ENCODE data around the gene PTMA. TPM values are rescaled to one million over a fixed set of nuclear protein-coding genes. Genes with fewer than 3 reads are reported as not detected.
"Not testable (repeated sequence)": the region's sequence is repeated elsewhere in the genome, so short reads cannot be mapped to it uniquely, and the experiment has no call there.

The PTMA gene, protein sequence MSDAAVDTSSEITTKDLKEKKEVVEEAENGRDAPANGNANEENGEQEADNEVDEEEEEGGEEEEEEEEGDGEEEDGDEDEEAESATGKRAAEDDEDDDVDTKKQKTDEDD
- 1,000 to 10,000 TPM; 1,300 to 1,326 TPM for total RNA-seq

DNA sequence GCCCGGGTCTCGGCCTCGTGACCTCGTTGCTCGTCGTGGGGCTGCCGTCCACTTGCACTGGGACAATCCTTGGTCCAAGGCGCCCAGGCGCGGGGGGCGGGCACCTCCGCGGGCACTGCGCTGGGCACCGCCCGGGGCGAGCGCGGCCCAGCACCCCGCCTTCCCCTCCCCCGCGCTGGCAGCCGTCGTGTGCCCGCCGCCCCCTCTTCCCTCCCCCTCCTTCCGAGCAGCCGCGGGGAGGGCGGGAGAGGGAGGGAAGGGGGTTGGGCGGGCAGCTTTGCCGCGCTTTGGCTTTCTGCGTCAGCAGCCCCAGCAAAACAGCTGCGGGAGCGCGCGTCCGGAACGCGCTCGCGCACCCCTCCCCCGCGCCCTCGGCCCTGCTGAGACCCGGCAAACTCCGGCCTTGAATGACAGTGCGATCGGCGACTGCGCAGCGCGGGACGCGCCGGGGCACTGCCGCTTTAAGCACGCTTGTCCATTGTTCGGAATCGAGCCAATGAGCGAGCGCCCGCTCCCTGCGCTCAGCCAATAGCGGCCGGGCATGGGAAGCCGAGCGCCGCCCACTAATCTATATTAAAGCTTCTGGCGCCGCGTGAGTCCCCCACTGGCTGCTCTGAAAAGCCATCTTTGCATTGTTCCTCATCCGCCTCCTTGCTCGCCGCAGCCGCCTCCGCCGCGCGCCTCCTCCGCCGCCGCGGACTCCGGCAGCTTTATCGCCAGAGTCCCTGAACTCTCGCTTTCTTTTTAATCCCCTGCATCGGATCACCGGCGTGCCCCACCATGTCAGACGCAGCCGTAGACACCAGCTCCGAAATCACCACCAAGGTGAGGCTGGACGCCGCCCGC is at the start of gene PTMA:
PTMA (plus strand) TSS at position 599 of the 846 bp plus-strand sequence; CDS start at position 781, 182 bp downstream.
- peak within 1 kb of the TSS; percentile 100 for H3K27ac Mint-ChIP-seq
- H3K36me3 Mint-ChIP-seq (ENCODE audit: low read depth), result peaks cover 47% of the 10 kb centered on the region
- POLR2A ChIA-PET, result interaction anchor here (0.6 to 6.3 kb wide), 31 partner anchors 8 to 607 kb away, joined by 3 to 141 read pairs (median 5); partner anchors contain the start of genes NCL and PDE6D
- DNase-seq, result peak; percentile 100
- CTCF ChIA-PET, result interaction anchor here (1.0 to 12.1 kb wide), 6 partner anchors 9 to 96 kb away, joined by 3 to 125 read pairs (median 13); no protein-coding TSS in a partner anchor
- no peaks in the 10 kb centered on the region for H3K27me3 Mint-ChIP-seq
- H3K9me3 Mint-ChIP-seq, result no peaks in the 10 kb centered on the region
- H3K4me1 Mint-ChIP-seq, result peaks cover 29% of the 10 kb centered on the region
- H3K4me3 Mint-ChIP-seq, result peak within 1 kb of the TSS; percentile 99

GRCh38 chr2:231660073-231660472 is 48.3 kb upstream of the PTMA start:
- not testable (repeated sequence) for DNase-seq; H3K27ac Mint-ChIP-seq; H3K36me3 Mint-ChIP-seq (ENCODE audit: low read depth); H3K27me3 Mint-ChIP-seq; H3K9me3 Mint-ChIP-seq; H3K4me3 Mint-ChIP-seq
- POLR2A ChIA-PET, result interaction anchor here (2.1 to 8.2 kb wide), 4 partner anchors 46 to 196 kb away, joined by 9 to 37 read pairs (median 22); partner anchors contain the start of genes NCL and PTMA
- CTCF ChIA-PET, result interaction anchor here (1.2 to 14.0 kb wide), 4 partner anchors 15 to 54 kb away, joined by 3 to 116 read pairs (median 15); no protein-coding TSS in a partner anchor
- peaks cover 25% of the 10 kb centered on the region for H3K4me1 Mint-ChIP-seq

GRCh38 chr2:231660860-231661259 is 47.5 kb upstream of the PTMA start:
- Mint-ChIP-seq H3K36me3 (ENCODE audit: low read depth) (peaks cover 10% of the 10 kb centered on the region), H3K9me3 (peaks cover 5% of the 10 kb centered on the region), H3K27me3 (no peaks in the 10 kb centered on the region), H3K4me3 (peak overlapping the region; percentile 27), H3K4me1 (peaks cover 28% of the 10 kb centered on the region), H3K27ac (peak overlapping the region; percentile 16)
- no peak for DNase-seq
- ChIA-PET CTCF (interaction anchor here (1.1 to 14.0 kb wide), 7 partner anchors 12 to 53 kb away, joined by 3 to 116 read pairs (median 4); no protein-coding TSS in a partner anchor), POLR2A (interaction anchor here (1.0 to 8.2 kb wide), 6 partner anchors 15 to 197 kb away, joined by 3 to 37 read pairs (median 20); partner anchors contain the start of genes NCL and PTMA)

DNA sequence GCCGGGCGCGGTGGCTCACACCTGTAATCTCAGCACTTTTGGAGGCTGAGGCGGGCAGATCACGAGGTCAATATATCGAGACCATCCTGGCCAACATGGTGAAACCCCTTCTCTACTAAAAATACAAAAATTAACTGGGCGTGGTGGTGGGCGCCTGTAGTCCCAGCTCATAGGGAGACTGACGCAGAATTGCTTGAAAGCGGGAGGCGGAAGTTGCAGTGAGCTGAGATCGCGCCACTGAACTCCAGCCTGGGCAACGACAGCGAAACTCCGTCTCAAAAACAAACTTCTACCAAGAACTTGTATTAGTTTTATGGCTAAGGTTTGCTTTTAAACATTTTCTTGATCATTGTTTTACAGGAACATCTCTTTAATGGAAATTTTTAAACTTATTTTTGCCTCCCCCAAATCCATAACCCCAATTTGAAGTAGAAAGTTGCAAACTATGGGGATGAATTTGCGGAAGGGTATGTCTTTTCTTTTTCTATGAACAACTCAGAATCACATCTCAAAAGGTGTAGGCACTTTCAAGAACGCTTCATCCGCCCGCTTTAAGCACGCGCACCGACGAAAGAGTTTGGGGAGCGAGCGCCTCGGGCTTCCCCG is 46.8 kb upstream of the PTMA start:
- CTCF ChIA-PET, result interaction anchor here (1.1 to 14.0 kb wide), 6 partner anchors 13 to 53 kb away, joined by 3 to 116 read pairs (median 10); no protein-coding TSS in a partner anchor
- DNase-seq, result no peak
- H3K36me3 Mint-ChIP-seq (ENCODE audit: low read depth), result peaks cover 10% of the 10 kb centered on the region
- H3K9me3 Mint-ChIP-seq, result peaks cover 5% of the 10 kb centered on the region
- H3K4me3 Mint-ChIP-seq, result peak overlapping the region; percentile 73
- H3K4me1 Mint-ChIP-seq, result peaks cover 30% of the 10 kb centered on the region
- POLR2A ChIA-PET, result interaction anchor here (0.6 to 8.2 kb wide), 14 partner anchors 14 to 198 kb away, joined by 3 to 37 read pairs (median 4); partner anchors contain the start of genes NCL and PTMA
- peak overlapping the region; percentile 90 for H3K27ac Mint-ChIP-seq
- H3K27me3 Mint-ChIP-seq, result no peaks in the 10 kb centered on the region

DNA sequence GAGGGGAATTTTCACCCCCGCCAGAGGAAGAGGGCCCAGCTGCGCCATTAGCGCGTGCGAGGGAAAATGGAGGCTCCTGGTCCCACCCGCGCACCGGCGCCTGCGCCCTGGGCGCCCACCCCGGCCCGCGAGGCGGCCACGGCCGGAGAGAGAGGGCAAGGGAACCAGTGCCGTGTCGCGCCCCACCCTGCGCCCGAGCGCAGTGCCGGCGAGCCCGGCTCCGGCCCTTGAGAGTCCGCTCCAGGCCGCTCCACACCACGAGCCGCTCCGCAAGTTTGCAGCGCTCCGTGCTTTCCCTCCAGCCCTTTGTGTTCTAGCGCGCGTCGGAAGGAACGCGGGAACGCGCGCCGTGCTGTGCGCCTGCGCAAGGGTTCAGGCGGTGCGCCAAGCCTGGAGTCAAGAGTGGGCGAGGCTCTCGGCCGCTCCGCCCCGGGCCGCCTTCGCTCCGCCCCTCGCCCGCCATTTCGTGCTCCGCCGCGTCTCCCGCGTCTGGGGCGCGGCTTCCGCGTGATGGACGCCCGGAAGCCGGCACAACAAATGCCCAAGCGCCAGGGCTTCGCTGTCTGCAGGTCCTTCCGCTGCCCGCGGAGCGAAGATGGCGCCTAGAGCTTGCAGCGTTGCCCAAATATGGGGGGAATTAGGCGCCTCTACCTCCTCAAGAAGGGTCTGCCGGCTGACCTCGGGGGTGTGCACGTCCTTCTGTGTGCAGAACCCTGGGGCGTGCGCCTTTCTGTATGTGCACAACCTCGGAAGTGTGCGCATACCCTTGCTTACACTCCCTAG is 46.1 kb upstream of the PTMA start:
- peak overlapping the region; percentile 73 for H3K4me3 Mint-ChIP-seq
- ChIA-PET POLR2A (interaction anchor here (0.6 to 8.2 kb wide), 14 partner anchors 13 to 198 kb away, joined by 3 to 37 read pairs (median 4); partner anchors contain the start of genes NCL and PTMA), CTCF (interaction anchor here (1.1 to 14.0 kb wide), 6 partner anchors 13 to 52 kb away, joined by 3 to 116 read pairs (median 10); no protein-coding TSS in a partner anchor)
- DNase-seq, result peak; percentile 98
- H3K27ac Mint-ChIP-seq, result peak overlapping the region; percentile 90
- H3K36me3 Mint-ChIP-seq (ENCODE audit: low read depth), result peaks cover 10% of the 10 kb centered on the region
- H3K4me1 Mint-ChIP-seq, result peaks cover 31% of the 10 kb centered on the region
- H3K27me3 Mint-ChIP-seq, result no peaks in the 10 kb centered on the region
- peaks cover 5% of the 10 kb centered on the region for H3K9me3 Mint-ChIP-seq

- DNase-seq, result no peak
- H3K27ac Mint-ChIP-seq, result peak overlapping the region; percentile 90
- POLR2A ChIA-PET, result interaction anchor here (0.9 to 8.2 kb wide), 11 partner anchors 9 to 199 kb away, joined by 3 to 37 read pairs (median 5); partner anchors contain the start of genes NCL and PTMA
These were observed 45.4 kb upstream of the PTMA start for GRCh38 chr2:231662811-231663457.

DNA sequence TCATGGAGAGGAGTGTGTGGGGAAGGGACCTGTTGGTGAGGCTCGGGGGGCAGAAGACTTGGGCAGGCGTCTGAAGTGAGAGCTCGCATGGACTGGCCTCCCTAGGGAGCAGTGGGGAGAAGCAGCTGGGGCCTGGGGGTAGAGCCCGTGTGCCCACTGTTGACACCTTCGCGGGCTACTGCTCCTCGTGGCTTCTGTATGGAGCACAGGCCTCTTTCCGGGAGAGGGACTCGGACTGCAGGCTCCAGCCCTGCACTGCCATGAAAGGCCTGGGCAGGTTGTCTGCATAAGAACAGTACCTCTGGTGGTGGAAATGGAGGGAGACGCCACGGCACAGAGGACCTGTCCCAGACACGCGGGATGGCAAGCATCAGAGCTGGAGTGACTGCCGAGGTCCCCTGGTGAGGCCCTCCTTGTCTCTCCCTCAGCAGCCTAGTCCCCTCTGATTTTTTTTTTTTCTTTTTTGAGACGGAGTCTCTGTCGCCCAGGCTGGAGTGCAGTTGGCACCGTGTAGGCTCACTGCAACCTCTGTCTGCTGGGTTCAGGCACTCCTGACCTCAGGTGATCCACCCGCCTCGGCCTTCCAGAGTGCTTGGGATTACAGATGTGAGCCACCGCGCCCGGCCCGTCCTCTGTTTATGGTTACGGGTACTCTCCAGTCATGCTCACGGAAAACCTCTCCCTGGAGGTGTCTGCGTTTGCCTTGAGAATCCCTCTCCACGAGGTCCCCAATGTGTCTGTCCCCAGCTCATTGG is 44.7 kb upstream of the PTMA start:
- Mint-ChIP-seq H3K36me3 (ENCODE audit: low read depth) (peaks cover 10% of the 10 kb centered on the region), H3K9me3 (peaks cover 5% of the 10 kb centered on the region), H3K27me3 (no peaks in the 10 kb centered on the region), H3K4me1 (peaks cover 31% of the 10 kb centered on the region), H3K27ac (peak overlapping the region; percentile 90), H3K4me3 (peak overlapping the region; percentile 73)
- ChIA-PET POLR2A (interaction anchor here (1.0 to 8.2 kb wide), 4 partner anchors 9 to 51 kb away, joined by 3 to 37 read pairs (median 16); partner anchors contain the start of gene PTMA), CTCF (interaction anchor here (0.5 to 14.0 kb wide), 4 partner anchors 11 to 104 kb away, joined by 3 to 116 read pairs (median 10); no protein-coding TSS in a partner anchor)
- no peak for DNase-seq

More at GRCh38 chr2:231662811-231663457, 45.4 kb upstream of the PTMA start:
- Mint-ChIP-seq H3K9me3 (peaks cover 5% of the 10 kb centered on the region), H3K27me3 (no peaks in the 10 kb centered on the region), H3K36me3 (ENCODE audit: low read depth) (peaks cover 10% of the 10 kb centered on the region), H3K4me3 (peak overlapping the region; percentile 73), H3K4me1 (peaks cover 31% of the 10 kb centered on the region)
- CTCF ChIA-PET, result interaction anchor here (0.5 to 14.0 kb wide), 5 partner anchors 12 to 104 kb away, joined by 3 to 116 read pairs (median 15); no protein-coding TSS in a partner anchor

- H3K9me3 Mint-ChIP-seq, result peaks cover 5% of the 10 kb centered on the region
- H3K36me3 Mint-ChIP-seq (ENCODE audit: low read depth), result peaks cover 10% of the 10 kb centered on the region
- H3K4me3 Mint-ChIP-seq, result no peak overlapping the region
- ChIA-PET POLR2A (interaction anchor here (4.2 to 8.2 kb wide), 2 partner anchors 44 to 52 kb away, joined by 30 to 37 read pairs; partner anchors contain the start of gene PTMA), CTCF (interaction anchor here (14.0 kb wide), 1 partner anchor 10 kb away, joined by 116 read pairs; no protein-coding TSS in a partner anchor)
- H3K27ac Mint-ChIP-seq, result no peak overlapping the region
- no peaks in the 10 kb centered on the region for H3K27me3 Mint-ChIP-seq
- peaks cover 31% of the 10 kb centered on the region for H3K4me1 Mint-ChIP-seq
- no peak for DNase-seq
These were observed 43.6 kb upstream of the PTMA start for GRCh38 chr2:231664727-231665126.

- no peak for DNase-seq
- Mint-ChIP-seq H3K9me3 (peaks cover 5% of the 10 kb centered on the region), H3K27ac (no peak overlapping the region), H3K4me1 (peaks cover 31% of the 10 kb centered on the region), H3K36me3 (ENCODE audit: low read depth) (peaks cover 9% of the 10 kb centered on the region), H3K4me3 (no peak overlapping the region), H3K27me3 (no peaks in the 10 kb centered on the region)
- ChIA-PET CTCF (interaction anchor here (14.0 kb wide), 1 partner anchor 10 kb away, joined by 116 read pairs; no protein-coding TSS in a partner anchor), POLR2A (interaction anchor here (1.6 to 8.2 kb wide), 3 partner anchors 42 to 53 kb away, joined by 6 to 37 read pairs (median 8); partner anchors contain the start of gene PTMA)
These were observed 42.8 kb upstream of the PTMA start for GRCh38 chr2:231665245-231666170.

Measured in activated CD4-positive, alpha-beta memory T cell treated with anti-CD3 and anti-CD28 coated beads, Interleukin-2, amount 10 ng/mL, durations not matched to agents 7 days and 5 days (primary cell).